HCT116 (cell line): ENCODE results near the gene GYS1. TPM values are rescaled to one million over a fixed set of nuclear protein-coding genes. Genes with fewer than 3 reads are reported as not detected.
A peak's percentile ranks its signal among the peaks of the same experiment; 100 is the strongest.

Experiments used
- ATAC-seq: fragments of 200-7000 bp; cut with Tn5 transposase; 2 replicates; pipeline ENCODE4 v1.9.1; 2020; ENCODE audit warnings: mild to moderate bottlenecking, moderate library complexity
- BruUV-seq: library from RNA; stranded (reverse); fragments of 400-500 nt; replicated peaks from 2 replicates; lab custom pipeline; 2021; lab: Mats Ljungman, UMichigan
- CTCF ChIA-PET: fragments of 300-600 bp; sonication (Branson Sonifier 250); formaldehyde crosslinking; loops from one replicate; lab custom pipeline; 2021; ENCODE audit warnings: antibody characterized with exemption; lab: Charles Lee
- POLR2A ChIA-PET: fragments of 300-600, 350-600 bp; sonication (Branson Sonifier 250); formaldehyde crosslinking; loops from one replicate; lab custom pipeline; 2021; ENCODE audit warnings: antibody characterized with exemption; lab: Charles Lee
- RAD21 ChIA-PET, 2 experiments: fragments of 300-600 bp; sonication (Branson Sonifier 250); formaldehyde crosslinking; loops; one replicate each; lab custom pipeline; 2023; ENCODE audit warnings: low total read pairs in 2 of 2; ENCODE audit not compliant: uncharacterized antibody in 2 of 2, unreplicated experiment in 2 of 2, low non-redundant PET in 1 of 2; lab: Charles Lee
- DNase-seq: peaks from one replicate; pipeline ENCODE4 v3.0.0-alpha.2; 2010; ENCODE audit warnings: low read depth, low spot score
- H2AFZ ChIP-seq: fragments of 200-600 bp; shearing (Covaris generic), sonication (generic); 2 replicates; pipeline ENCODE4 v1.6.1; 2017; ENCODE audit warnings: low read depth, mixed run types, mixed read lengths, antibody characterized with exemption, low read length; ENCODE audit not compliant: poor library complexity, severe bottlenecking
- H3K27ac ChIP-seq: 2 replicates; pipeline ENCODE4 v1.5.1; 2012; ENCODE audit warnings: low read depth, low read length
- H3K27me3 ChIP-seq: fragments of 200-600 bp; sonication (generic); 2 replicates; pipeline ENCODE4 v1.6.1; 2016; ENCODE audit warnings: mixed run types, low read length, mixed read lengths; ENCODE audit not compliant: insufficient read depth
- H3K36me3 ChIP-seq, 2 experiments: fragments of 200-500 bp in 1 of 2; fragments of 200-600 bp in 1 of 2; sonication (Bioruptor generic) in 1 of 2; sonication (generic) in 1 of 2; 2 replicates each; pipeline versions ENCODE4 v1.5.1 to v1.6.1; 2014 to 2016; ENCODE audit warnings: low read length in 2 of 2, inconsistent platforms in 1 of 2, mixed read lengths in 1 of 2, mixed run types in 1 of 2; ENCODE audit not compliant: insufficient read depth in 2 of 2, control insufficient read depth in 1 of 2
- H3K4me1 ChIP-seq, 2 experiments: fragments of 200-600 bp in 1 of 2; sonication (generic) in 1 of 2; 2 replicates each; pipeline versions ENCODE4 v1.5.1 to v1.6.1; 2012 to 2017; ENCODE audit warnings: low read length in 2 of 2, inconsistent platforms in 1 of 2, mild to moderate bottlenecking in 1 of 2, mixed read lengths in 1 of 2, mixed run types in 1 of 2, moderate library complexity in 1 of 2; ENCODE audit not compliant: insufficient read depth in 2 of 2, control insufficient read depth in 1 of 2
- H3K4me2 ChIP-seq: fragments of 200-600 bp; sonication (generic); 2 replicates; pipeline ENCODE4 v1.6.1; 2017; ENCODE audit warnings: mixed run types, low read length, mixed read lengths
- H3K4me3 ChIP-seq, 2 experiments: fragments of 200-600 bp in 1 of 2; sonication (generic) in 1 of 2; replicated peaks in 1 of 2; 2 replicates each; pipeline ENCODE4 v1.5.1; 2011 to 2016; ENCODE audit warnings: low read length in 2 of 2, control low read depth in 1 of 2, low read depth in 1 of 2, mild to moderate bottlenecking in 1 of 2, mixed read lengths in 1 of 2, mixed run types in 1 of 2
- H3K79me2 ChIP-seq: fragments of 200-600 bp; sonication (generic); 2 replicates; pipeline ENCODE4 v1.6.1; 2017; ENCODE audit warnings: mild to moderate bottlenecking, mixed run types, low read length, moderate library complexity, mixed read lengths; ENCODE audit not compliant: insufficient read depth
- H3K9ac ChIP-seq: fragments of 200-600 bp; sonication (generic); 2 replicates; pipeline ENCODE4 v1.6.1; 2016; ENCODE audit warnings: low read length, mixed read lengths
- H3K9me2 ChIP-seq: fragments of 200-600 bp; sonication (generic), shearing (Covaris generic); 2 replicates; pipeline ENCODE4 v1.6.1; 2017; ENCODE audit warnings: mixed run types, mild to moderate bottlenecking, moderate library complexity; ENCODE audit not compliant: insufficient read depth
- H3K9me3 ChIP-seq, 2 experiments: fragments of 200-500 bp in 1 of 2; fragments of 200-600 bp in 1 of 2; sonication (Bioruptor generic) in 1 of 2; sonication (generic) in 1 of 2; 2 replicates each; pipeline ENCODE4 v1.6.1; 2014 to 2017; ENCODE audit warnings: low read length in 2 of 2, mixed read lengths in 2 of 2, inconsistent platforms in 1 of 2, low read depth in 1 of 2, mild to moderate bottlenecking in 1 of 2, mixed run types in 1 of 2, moderate library complexity in 1 of 2; ENCODE audit not compliant: control insufficient read depth in 1 of 2, insufficient read depth in 1 of 2
- H4K20me1 ChIP-seq: fragments of 200-600 bp; sonication (generic), shearing (Covaris generic); 2 replicates; pipeline ENCODE4 v1.6.1; 2017; ENCODE audit warnings: mixed run types, mild to moderate bottlenecking, moderate library complexity; ENCODE audit not compliant: insufficient read depth
- ATF3 ChIP-seq: IDR thresholded peaks from 2 replicates; pipeline ENCODE4 v1.6.1; 2012
- CEBPB ChIP-seq: IDR thresholded peaks from 2 replicates; pipeline ENCODE4 v1.6.1; 2012; ENCODE audit warnings: low read depth
- CTCF ChIP-seq, 3 experiments: fragments of 200-600 bp in 1 of 3; sonication (generic) in 1 of 3; IDR thresholded peaks in 2 of 3; conservative IDR thresholded peaks in 1 of 3; 2 replicates each; pipeline ENCODE4 v1.5.1; 2012 to 2017; ENCODE audit warnings: low read depth in 2 of 3, low read length in 2 of 3, antibody characterized with exemption in 1 of 3, borderline replicate concordance in 1 of 3, control low read depth in 1 of 3, mild to moderate bottlenecking in 1 of 3, mixed read lengths in 1 of 3, mixed run types in 1 of 3, moderate library complexity in 1 of 3; ENCODE audit not compliant: insufficient read depth in 1 of 3
- ELF1 ChIP-seq: IDR thresholded peaks from 2 replicates; pipeline ENCODE4 v1.6.1; 2012; ENCODE audit warnings: low read depth, borderline replicate concordance
- POLR2A ChIP-seq: IDR thresholded peaks from 2 replicates; pipeline ENCODE4 v1.7.0; 2011; ENCODE audit warnings: borderline replicate concordance; ENCODE audit not compliant: insufficient read depth, insufficient read length; ENCODE audit errors: extremely low read depth
- POLR2AphosphoS5 ChIP-seq: IDR thresholded peaks from 2 replicates; pipeline ENCODE4 v1.6.1; 2011; ENCODE audit warnings: mild to moderate bottlenecking, low read depth, low read length, moderate library complexity
- SIN3A ChIP-seq: IDR thresholded peaks from 2 replicates; pipeline ENCODE4 v1.6.1; 2012; ENCODE audit warnings: low read depth
- SP1 ChIP-seq: IDR thresholded peaks from 2 replicates; pipeline ENCODE4 v1.6.1; 2012; ENCODE audit warnings: low read depth
- TCF7L2 ChIP-seq: IDR thresholded peaks from 2 replicates; pipeline ENCODE4 v1.7.0; 2011; ENCODE audit warnings: borderline replicate concordance, inconsistent platforms; ENCODE audit not compliant: insufficient read depth, insufficient read length; ENCODE audit errors: extremely low read depth
- YY1 ChIP-seq: IDR thresholded peaks from 2 replicates; pipeline ENCODE4 v1.6.1; 2011; ENCODE audit warnings: low read length, low read depth, moderate library complexity, mild to moderate bottlenecking; ENCODE audit not compliant: insufficient replicate concordance; ENCODE audit errors: extremely low read depth
- ZFX ChIP-seq: fragments of 450-650 bp; IDR thresholded peaks from 2 replicates; pipeline ENCODE4 v1.6.1; 2017
- intact Hi-C: fragments of 100-400 bp; cut with micrococcal nuclease; formaldehyde crosslinking; loops from 2 replicates; pipeline ENCODE4 v1.10.0; 2022
- total RNA-seq: library from RNA; stranded (reverse); gene quantifications from one replicate; pipeline ENCODE4 v1.2.1, GENCODE V29; 2021; ENCODE audit not compliant: unreplicated experiment
- TF ChIP-seq, protein P1 (sequence below): IDR thresholded peaks from 2 replicates; pipeline ENCODE4 v1.6.1; 2012

GYS1 gene
- total RNA-seq, 1 experiment from 2014 or later: 50.7 TPM

GRCh38 chr19:48965806-48966540, 27.1 kb downstream of the GYS1 start:
- H3K27me3 ChIP-seq: no peaks in the 10 kb centered on the region
- ChIA-PET RAD21 (no interaction called here), POLR2A (interaction anchor here (1.0 to 2.6 kb wide), 9 partner anchors 10 to 123 kb away, joined by 3 to 9 read pairs (median 4); partner anchors contain the start of genes DHDH, GYS1, NUCB1 and PPP1R15A), CTCF (interaction anchor here (0.6 to 1.3 kb wide), 2 partner anchors 171 to 178 kb away, joined by 3 read pairs; no protein-coding TSS in a partner anchor)
- peak overlapping the region; percentile 78 for H3K9ac ChIP-seq
- peak overlapping the region; percentile 73 to 84 for H3K4me3 ChIP-seq
- H3K36me3 ChIP-seq: peaks cover 3 to 26% of the 10 kb centered on the region in 2 experiments; a peak in 3 of 4 replicates
- peak; percentile 45 for ATAC-seq
- H3K4me2 ChIP-seq: peak overlapping the region; percentile 83
- DNase-seq: peak; percentile 73
- intact Hi-C loops: loop anchor here (1.0 to 5.0 kb wide), 2 partner anchors 33 to 94 kb away; partner anchors contain the start of genes DHDH and PPP1R15A
- peaks cover 16% of the 10 kb centered on the region for H3K79me2 ChIP-seq
- no peaks in the 10 kb centered on the region for H3K9me3 ChIP-seq
- H3K9me2 ChIP-seq: no peaks in the 10 kb centered on the region
- no peak overlapping the region for H2AFZ ChIP-seq
- peak overlapping the region; percentile 75 for H3K27ac ChIP-seq
- no peak; the same call in none of the 2 replicates for TF ChIP-seq POLR2AphosphoS5
- TF ChIP-seq POLR2A: peak; percentile 6
- TF ChIP-seq, protein P1, sequence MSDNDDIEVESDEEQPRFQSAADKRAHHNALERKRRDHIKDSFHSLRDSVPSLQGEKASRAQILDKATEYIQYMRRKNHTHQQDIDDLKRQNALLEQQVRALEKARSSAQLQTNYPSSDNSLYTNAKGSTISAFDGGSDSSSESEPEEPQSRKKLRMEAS: 0 out of 2 replicates have a peak, but pooled peaks have one; percentile 54
- peaks cover 33 to 60% of the 10 kb centered on the region in 2 experiments for H3K4me1 ChIP-seq
- BruUV-seq: TSS peak; percentile 85
- peaks cover 9% of the 10 kb centered on the region; the same call in 1 of the 2 replicates for H4K20me1 ChIP-seq

- ATAC-seq (peak; percentile 74), DNase-seq (peak; percentile 83)
- TF ChIP-seq CEBPB (no peak), ELF1 (no peak), POLR2AphosphoS5 (peak; percentile 100), POLR2A (peak; percentile 99), YY1 (peak; percentile 58), ATF3 (no peak), ZFX (peak; percentile 33; the same call in 1 of the 2 replicates), SIN3A (peak; percentile 99), SP1 (peak; percentile 76), TCF7L2 (peak; percentile 86), CTCF (IDR thresholded peaks at IDR 0.05 in 2 of 3, conservative IDR thresholded peaks at IDR 0.05 in 1 of 3; ENCODE audit: borderline replicate concordance in 1 of 3, insufficient read depth in 1 of 3, low read depth in 2 of 3, low read length in 2 of 3) (no peak)
- TF ChIP-seq, protein P1: peak; percentile 67
- Histone ChIP-seq H3K9ac (peak within 1 kb of the TSS; percentile 78), H4K20me1 (peaks cover 9% of the 10 kb centered on the region; the same call in 1 of the 2 replicates), H3K4me1 (peaks cover 35 to 62% of the 10 kb centered on the region in 2 experiments), H3K27ac (peak within 1 kb of the TSS; percentile 98), H3K79me2 (peaks cover 16% of the 10 kb centered on the region), H3K9me2 (no peaks in the 10 kb centered on the region), H2AFZ (no peak within 1 kb of the TSS), H3K4me2 (peak within 1 kb of the TSS; percentile 83), H3K9me3 (no peaks in the 10 kb centered on the region), H3K27me3 (no peaks in the 10 kb centered on the region), H3K36me3 (peaks cover 3 to 20% of the 10 kb centered on the region in 2 experiments; a peak in 1 of 4 replicates), H3K4me3 (peak within 1 kb of the TSS; percentile 73 to 84)
- ChIA-PET CTCF (interaction anchor here (0.5 kb wide), 1 partner anchor 478 kb away, joined by 3 read pairs; no protein-coding TSS in a partner anchor), RAD21 (no interaction called here), POLR2A (interaction anchor here (1.0 to 2.6 kb wide), 3 partner anchors 28 to 92 kb away, joined by 4 to 9 read pairs (median 7); partner anchors contain the start of genes DHDH, GYS1, PPP1R15A and RUVBL2)
- intact Hi-C loops: loop anchor here (1.0 to 5.0 kb wide), 2 partner anchors 32 to 93 kb away; partner anchors contain the start of genes DHDH and PPP1R15A
- BruUV-seq: no TSS peak
Observed at GRCh38 chr19:48965040-48965805, 27.9 kb downstream of the GYS1 start, which contains the start of gene FTL. FTL (plus strand) TSS chr19:48965309; CDS start chr19:48965508, 199 bp downstream.
